Pancreas (tissue), 10 donors: Measurements from ENCODE around the gene SLC12A9. TPM values are rescaled to one million over a fixed set of nuclear protein-coding genes. Genes with fewer than 3 reads are reported as not detected.

ENCODE experiments used
- ATAC-seq, 4 donors: fragments of 200-7000 bp; cut with Tn5 transposase; one replicate each; pipeline versions ENCODE4 v1.8.0 to v1.9.1; 2020; ENCODE audit warnings: mild to moderate bottlenecking in 4 of 4, moderate library complexity in 4 of 4
- DNase-seq, 6 donors: peaks; one replicate each; pipeline ENCODE4 v3.0.0-alpha.2; 2020
- FAIRE-seq: peaks from 2 replicates; lab custom pipeline; 2012; peaks lifted over from hg19 to GRCh38; lab: Jason Lieb, UNC
- H3K27ac ChIP-seq, 4 donors: fragments of 200-600 bp; sonication (generic); 1 replicate in 3 of 4; 2 replicates in 1 of 4; pipeline versions ENCODE4 v1.5.0 to v1.8.0; 2020
- H3K27me3 ChIP-seq, 4 donors: fragments of 200-600 bp; one replicate each; pipeline ENCODE4 v1.8.0; 2021
- H3K36me3 ChIP-seq, 3 donors: fragments of 200-600 bp; sonication (generic) in 1 of 3; one replicate each; pipeline versions ENCODE4 v1.5.0 to v1.8.0; 2020 to 2021
- H3K4me1 ChIP-seq, 3 donors: fragments of 200-600 bp; one replicate each; pipeline ENCODE4 v1.8.0; 2021
- H3K4me3 ChIP-seq, 4 donors: fragments of 200-600 bp; sonication (generic) in 2 of 4; one replicate each; pipeline versions ENCODE4 v1.5.0 to v1.8.0; 2020 to 2021
- H3K9me3 ChIP-seq, 4 donors: fragments of 200-600 bp; one replicate each; pipeline ENCODE4 v1.8.0; 2021
- WGBS, 2 donors: extraction: QIAGEN DNeasy Blood & Tissue Kit; methylation state at CpG; one replicate each; pipeline ENCODE4 v1.1.7; 2013; 5-methylcytosine and 5-hydroxymethylcytosine counted together
- intact Hi-C, 3 donors: fragments of 100-400 bp; cut with DNase I; formaldehyde crosslinking; loops; one replicate each; pipeline versions ENCODE4 v1.11.1 to v1.14.2; 2022
- polyA plus RNA-seq, 2 donors: library from polyadenylated mRNA; stranded (reverse); fragments of 200-250 nt; gene quantifications; one replicate each; pipeline ENCODE4 v1.2.3, GENCODE V29; 2013
- total RNA-seq, 6 donors: library from RNA; stranded (reverse); fragmentation: NEBNext Ultra II Directional in 4 of 6; extraction: Animal tissue kit (Norgen Biotek cat#: 25700) in 4 of 6; gene quantifications; one replicate each; pipeline versions ENCODE4 v1.2.1 to v1.2.4, GENCODE V29; 2021 to 2023
- TF ChIP-seq, protein P1 (sequence below), 4 donors: fragments of 200-600 bp; sonication (generic) in 3 of 4; IDR thresholded peaks; one replicate each; pipeline versions ENCODE4 v1.5.0 to v1.8.0; 2021; ENCODE audit warnings: antibody characterized with exemption in 4 of 4
- donor health status: healthy with polysubstance abuse.
- donor health status: DM: no; HTN: no; CAD: no; lungs with moderate emphysema.
- donor health status: DM: no; HTN: no; CAD: no.
- donor health status: control.
- donor health status: control.
- donor health status: Bipolar disorder and iron deficiency.
- donor health status: DM: yes; HTN: yes; CAD: no.
- donor health status: DM: no; HTN: no; CAD: no.
- donor health status: DM: no; HTN: no; CAD: no.
- donor health status: DM: yes; HTN: yes; CAD: no.

Gene SLC12A9, protein sequence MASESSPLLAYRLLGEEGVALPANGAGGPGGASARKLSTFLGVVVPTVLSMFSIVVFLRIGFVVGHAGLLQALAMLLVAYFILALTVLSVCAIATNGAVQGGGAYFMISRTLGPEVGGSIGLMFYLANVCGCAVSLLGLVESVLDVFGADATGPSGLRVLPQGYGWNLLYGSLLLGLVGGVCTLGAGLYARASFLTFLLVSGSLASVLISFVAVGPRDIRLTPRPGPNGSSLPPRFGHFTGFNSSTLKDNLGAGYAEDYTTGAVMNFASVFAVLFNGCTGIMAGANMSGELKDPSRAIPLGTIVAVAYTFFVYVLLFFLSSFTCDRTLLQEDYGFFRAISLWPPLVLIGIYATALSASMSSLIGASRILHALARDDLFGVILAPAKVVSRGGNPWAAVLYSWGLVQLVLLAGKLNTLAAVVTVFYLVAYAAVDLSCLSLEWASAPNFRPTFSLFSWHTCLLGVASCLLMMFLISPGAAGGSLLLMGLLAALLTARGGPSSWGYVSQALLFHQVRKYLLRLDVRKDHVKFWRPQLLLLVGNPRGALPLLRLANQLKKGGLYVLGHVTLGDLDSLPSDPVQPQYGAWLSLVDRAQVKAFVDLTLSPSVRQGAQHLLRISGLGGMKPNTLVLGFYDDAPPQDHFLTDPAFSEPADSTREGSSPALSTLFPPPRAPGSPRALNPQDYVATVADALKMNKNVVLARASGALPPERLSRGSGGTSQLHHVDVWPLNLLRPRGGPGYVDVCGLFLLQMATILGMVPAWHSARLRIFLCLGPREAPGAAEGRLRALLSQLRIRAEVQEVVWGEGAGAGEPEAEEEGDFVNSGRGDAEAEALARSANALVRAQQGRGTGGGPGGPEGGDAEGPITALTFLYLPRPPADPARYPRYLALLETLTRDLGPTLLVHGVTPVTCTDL
- total RNA-seq (10 to 100 TPM; 11.9 to 20.8 (median 13.9) TPM), polyA plus RNA-seq (10 to 100 TPM; 34.4 to 34.6 TPM)

DNA sequence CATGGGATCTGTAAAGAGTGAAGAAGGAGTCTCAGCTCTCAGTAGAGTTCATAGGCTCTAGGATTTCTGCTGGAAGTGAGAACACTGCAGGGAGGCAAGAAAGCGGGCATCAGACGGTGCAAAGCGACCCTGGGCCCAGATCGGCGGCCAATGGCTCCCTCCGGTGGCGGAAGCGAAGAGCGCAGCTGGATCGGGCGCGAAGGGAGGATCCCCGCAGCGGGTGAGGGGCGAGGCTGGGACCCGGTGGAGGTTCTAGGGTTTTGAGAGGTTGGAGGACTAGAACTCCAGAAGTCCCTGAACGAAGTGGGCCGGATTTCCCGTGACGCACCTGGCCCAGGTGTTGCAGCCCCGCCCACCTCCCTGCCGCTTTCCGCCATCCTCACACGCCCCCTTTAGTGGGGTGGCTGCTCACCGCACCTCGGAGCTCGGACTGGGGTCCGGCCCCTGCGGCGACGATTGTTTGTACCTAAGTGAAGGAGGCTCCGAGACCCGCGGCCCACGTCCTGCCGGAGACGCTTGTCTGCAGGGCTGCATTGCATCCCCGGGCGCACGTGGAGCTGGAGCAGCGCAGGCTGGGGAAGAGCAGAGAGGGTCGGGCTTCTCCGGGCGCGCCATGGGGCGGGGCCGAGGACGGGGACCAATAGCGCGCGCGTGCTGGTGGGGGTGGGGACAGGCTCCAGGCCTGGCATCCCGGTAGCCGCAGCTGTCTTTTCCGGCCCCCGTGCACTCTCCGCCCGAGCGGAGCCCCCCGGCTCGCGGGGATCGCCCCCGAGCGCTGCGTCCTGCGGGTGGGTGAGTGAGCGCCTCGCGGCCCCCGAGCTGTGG is at the start of gene SLC12A9:
TSS of gene SLC12A9 (plus strand) at position 666 of the 825 bp plus-strand sequence. CDS start 1,485 bp downstream, outside the sequence.
- ATAC-seq, result peak; percentile 98 to 100 (median 100)
- peaks cover 0 to 9% (median 0%) of the 10 kb centered on the region in 3 donors for H3K4me1 ChIP-seq
- no peaks in the 10 kb centered on the region for H3K36me3 ChIP-seq
- no peaks in the 10 kb centered on the region for H3K27me3 ChIP-seq
- intact Hi-C loops, result loop anchor here in 1 of 3 donors (5.0 to 10.0 kb wide), 2 partner anchors 55 to 147 kb away; partner anchors contain the start of gene POP7
- 0 to 1% methylated on average over 55 to 71 of the region's 71 CpGs for WGBS, 2 donors
- peak within 1 kb of the TSS; percentile 34 to 67 (median 57) for H3K4me3 ChIP-seq
- DNase-seq, result peak; percentile 85 to 95 (median 88)
- peak within 1 kb of the TSS in 3 of 4 donors; percentile 10 to 31 (median 13) for H3K27ac ChIP-seq
- TF ChIP-seq, protein P1, sequence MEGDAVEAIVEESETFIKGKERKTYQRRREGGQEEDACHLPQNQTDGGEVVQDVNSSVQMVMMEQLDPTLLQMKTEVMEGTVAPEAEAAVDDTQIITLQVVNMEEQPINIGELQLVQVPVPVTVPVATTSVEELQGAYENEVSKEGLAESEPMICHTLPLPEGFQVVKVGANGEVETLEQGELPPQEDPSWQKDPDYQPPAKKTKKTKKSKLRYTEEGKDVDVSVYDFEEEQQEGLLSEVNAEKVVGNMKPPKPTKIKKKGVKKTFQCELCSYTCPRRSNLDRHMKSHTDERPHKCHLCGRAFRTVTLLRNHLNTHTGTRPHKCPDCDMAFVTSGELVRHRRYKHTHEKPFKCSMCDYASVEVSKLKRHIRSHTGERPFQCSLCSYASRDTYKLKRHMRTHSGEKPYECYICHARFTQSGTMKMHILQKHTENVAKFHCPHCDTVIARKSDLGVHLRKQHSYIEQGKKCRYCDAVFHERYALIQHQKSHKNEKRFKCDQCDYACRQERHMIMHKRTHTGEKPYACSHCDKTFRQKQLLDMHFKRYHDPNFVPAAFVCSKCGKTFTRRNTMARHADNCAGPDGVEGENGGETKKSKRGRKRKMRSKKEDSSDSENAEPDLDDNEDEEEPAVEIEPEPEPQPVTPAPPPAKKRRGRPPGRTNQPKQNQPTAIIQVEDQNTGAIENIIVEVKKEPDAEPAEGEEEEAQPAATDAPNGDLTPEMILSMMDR (IDR thresholded peaks at IDR 0.05), result peak; percentile 55 to 86 (median 80)
- no peak for FAIRE-seq
- H3K9me3 ChIP-seq, result no peaks in the 10 kb centered on the region

DNA sequence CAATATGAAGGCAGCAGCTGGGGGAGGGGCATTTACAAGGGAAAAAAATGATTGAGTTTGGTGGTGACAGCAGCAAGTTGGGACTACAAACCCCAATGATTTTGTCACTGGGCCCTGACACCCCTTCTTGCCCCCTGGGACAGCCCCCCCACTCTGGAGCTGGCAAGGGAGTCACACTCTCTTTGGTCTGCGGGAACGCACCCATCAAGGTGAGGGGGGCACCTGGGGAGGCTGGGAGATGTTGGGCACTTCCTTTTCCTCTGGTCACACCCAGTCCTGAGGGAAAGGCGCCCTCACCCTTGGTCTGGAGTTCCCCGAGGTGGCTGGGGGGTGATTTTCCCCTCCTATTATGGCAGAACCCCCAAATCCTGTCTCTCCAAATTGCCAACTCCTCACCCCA is 49.6 kb upstream of the SLC12A9 start:
- 71 to 72% methylated on average over 4 of the region's 4 CpGs for WGBS, 2 donors
- H3K27me3 ChIP-seq, result no peaks in the 10 kb centered on the region
- H3K27ac ChIP-seq, result peak overlapping the region; percentile 45 to 75 (median 48)
- TF ChIP-seq, protein P1 (IDR thresholded peaks at IDR 0.05), result no peak
- DNase-seq, result peak in 1 of 6 donors; percentile 64
- H3K9me3 ChIP-seq, result no peaks in the 10 kb centered on the region
- peaks cover 0 to 32% (median 18%) of the 10 kb centered on the region in 3 donors for H3K36me3 ChIP-seq
- FAIRE-seq, result no peak
- peaks cover 19 to 26% (median 25%) of the 10 kb centered on the region in 3 donors for H3K4me1 ChIP-seq
- ATAC-seq, result peak in 1 of 4 donors; percentile 3
- intact Hi-C loops, result no loop called here
- no peak overlapping the region for H3K4me3 ChIP-seq

DNA sequence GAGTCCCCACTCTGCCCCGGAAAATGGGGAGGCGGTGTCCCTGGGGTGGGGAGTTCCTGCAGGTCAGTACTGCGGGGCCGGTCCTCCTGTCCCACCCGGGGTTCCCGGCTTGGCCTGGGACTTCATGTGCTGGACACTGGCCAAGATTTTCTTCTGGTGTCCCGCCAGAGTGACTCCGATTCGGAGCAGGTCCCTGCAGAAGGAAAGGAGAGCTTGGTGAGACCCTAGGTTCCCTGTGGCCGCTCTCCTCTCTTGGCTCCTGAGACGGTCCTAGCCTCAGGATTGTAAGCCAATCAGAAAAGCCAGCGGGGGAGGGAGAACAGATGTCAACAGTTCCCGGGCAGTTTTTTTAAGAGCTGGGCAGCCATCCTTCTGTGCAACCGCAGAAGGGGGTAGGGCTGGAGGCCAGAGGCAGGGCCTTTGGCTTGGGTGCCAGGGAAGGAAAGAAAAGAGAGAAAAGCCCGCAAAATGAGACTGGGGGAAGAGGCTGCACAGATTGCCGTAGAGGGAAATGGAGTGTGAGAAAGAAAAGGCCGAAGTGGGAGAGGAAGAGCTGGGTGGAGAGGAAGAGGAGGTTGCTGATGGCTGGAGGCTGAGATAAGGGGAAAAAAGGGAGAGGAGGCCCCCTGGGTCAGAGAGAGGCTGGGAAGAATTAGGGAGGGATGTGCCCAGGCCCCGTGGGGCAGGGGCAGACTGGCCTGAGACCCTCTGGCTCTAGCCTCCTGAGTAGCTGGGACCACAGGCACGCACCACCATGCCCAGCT is 48.9 kb upstream of the SLC12A9 start:
- H3K9me3 ChIP-seq, result no peaks in the 10 kb centered on the region
- H3K4me1 ChIP-seq, result peaks cover 22 to 28% (median 25%) of the 10 kb centered on the region in 3 donors
- DNase-seq, result peak in 5 of 6 donors; percentile 81 to 87 (median 83)
- no peak for FAIRE-seq
- H3K4me3 ChIP-seq, result no peak overlapping the region
- H3K27ac ChIP-seq, result peak overlapping the region; percentile 45 to 75 (median 48)
- WGBS, 2 donors, result 33 to 44% methylated on average over 19 of the region's 19 CpGs
- TF ChIP-seq, protein P1 (IDR thresholded peaks at IDR 0.05), result no peak
- ATAC-seq, result peak; percentile 67 to 79 (median 75)
- H3K36me3 ChIP-seq, result peaks cover 0 to 32% (median 18%) of the 10 kb centered on the region in 3 donors
- H3K27me3 ChIP-seq, result no peaks in the 10 kb centered on the region
- intact Hi-C loops, result no loop called here
